D721Med (cell line): ENCODE results near the gene MAP3K15.
"Not testable (repeated sequence)": the region's sequence is repeated elsewhere in the genome, so short reads cannot be mapped to it uniquely, and the experiment has no call there.

Source experiments
- DNase-seq: peaks from one replicate; pipeline ENCODE4 v3.0.0; 2011; ENCODE audit warnings: low spot score; ENCODE audit not compliant: insufficient read length
- FAIRE-seq: peaks from 2 replicates; lab custom pipeline; 2011; peaks lifted over from hg19 to GRCh38; lab: Jason Lieb, UNC
- CTCF ChIP-seq: IDR thresholded peaks from 2 replicates; pipeline ENCODE4 v1.5.1; 2012; ENCODE audit warnings: mild to moderate bottlenecking, control low read depth; ENCODE audit not compliant: insufficient read depth; ENCODE audit errors: missing control alignments

Gene MAP3K15

GRCh38 chrX:19462231-19462630, 53.1 kb downstream of the MAP3K15 start:
- DNase-seq, result no peak
- FAIRE-seq, result no peak
- no peak for TF ChIP-seq CTCF

- TF ChIP-seq CTCF, result no peak
- DNase-seq (no peak), FAIRE-seq (no peak)
Observed at GRCh38 chrX:19457662-19458061, 57.6 kb downstream of the MAP3K15 start.

GRCh38 chrX:19448077-19448476, 67.2 kb downstream of the MAP3K15 start:
- no peak for FAIRE-seq
- TF ChIP-seq CTCF, result no peak
- DNase-seq, result no peak

- DNase-seq (no peak), FAIRE-seq (no peak)
- TF ChIP-seq CTCF, result no peak
Observed at GRCh38 chrX:19446397-19446796, 68.9 kb downstream of the MAP3K15 start.

- not testable (repeated sequence) for FAIRE-seq, DNase-seq
Observed at GRCh38 chrX:19445772-19446171, 69.5 kb downstream of the MAP3K15 start.

GRCh38 chrX:19443869-19444526, 71.3 kb downstream of the MAP3K15 start:
- TF ChIP-seq CTCF, result no peak
- no peak for FAIRE-seq
- no peak for DNase-seq

GRCh38 chrX:19440713-19441112, 74.6 kb downstream of the MAP3K15 start:
- no peak for FAIRE-seq
- no peak for DNase-seq
- no peak for TF ChIP-seq CTCF

- DNase-seq, FAIRE-seq: not testable (repeated sequence)
Observed at GRCh38 chrX:19422661-19423060, 92.6 kb downstream of the MAP3K15 start.
